HL-60/S4 treated with retinoic acid at 250 ng/mL for 4 days and 3 days (cell line): ENCODE measurements around the gene STAG3.
"Not testable (repeated sequence)": the region's sequence is repeated elsewhere in the genome, so short reads cannot be mapped to it uniquely, and the experiment has no call there.

ENCODE experiments used
- in situ Hi-C: fragments of 300-500 bp; cut with MboI; formaldehyde crosslinking; loops from 2 replicates; pipeline ENCODE4 v1.7.0; 2022; ENCODE audit warnings: low sequenced_read_pairs

The STAG3 gene

DNA sequence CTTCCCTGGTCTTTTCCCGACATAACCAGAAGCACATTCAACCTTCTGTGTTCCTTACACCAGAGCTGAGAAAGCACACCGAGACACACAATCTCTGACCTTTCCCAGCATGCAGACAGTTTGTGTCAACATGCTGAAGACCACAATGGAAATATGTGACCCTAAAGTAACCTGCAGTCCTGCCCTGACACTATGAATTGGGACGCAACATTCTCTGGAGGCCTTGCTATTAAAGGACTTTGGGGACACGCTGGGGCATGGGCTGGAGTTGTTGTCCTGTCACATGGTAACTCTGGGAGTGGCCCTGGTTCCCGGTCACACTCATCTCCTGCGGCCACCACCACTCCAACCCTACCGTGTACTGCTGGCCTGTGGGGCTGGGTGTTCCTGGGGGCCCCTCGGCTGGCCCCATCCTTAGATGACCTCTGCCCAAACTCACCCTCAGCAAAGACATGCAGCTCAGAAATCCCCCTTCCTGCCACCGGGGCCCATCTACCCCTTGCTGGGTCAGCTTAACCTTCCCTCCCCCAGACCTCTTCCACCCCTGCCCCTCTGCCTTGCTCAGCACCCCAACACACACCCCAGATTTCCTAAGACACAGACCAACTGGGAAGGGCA lies 67.4 kb downstream of the STAG3 start:
- in situ Hi-C loops: not testable (repeated sequence)

DNA sequence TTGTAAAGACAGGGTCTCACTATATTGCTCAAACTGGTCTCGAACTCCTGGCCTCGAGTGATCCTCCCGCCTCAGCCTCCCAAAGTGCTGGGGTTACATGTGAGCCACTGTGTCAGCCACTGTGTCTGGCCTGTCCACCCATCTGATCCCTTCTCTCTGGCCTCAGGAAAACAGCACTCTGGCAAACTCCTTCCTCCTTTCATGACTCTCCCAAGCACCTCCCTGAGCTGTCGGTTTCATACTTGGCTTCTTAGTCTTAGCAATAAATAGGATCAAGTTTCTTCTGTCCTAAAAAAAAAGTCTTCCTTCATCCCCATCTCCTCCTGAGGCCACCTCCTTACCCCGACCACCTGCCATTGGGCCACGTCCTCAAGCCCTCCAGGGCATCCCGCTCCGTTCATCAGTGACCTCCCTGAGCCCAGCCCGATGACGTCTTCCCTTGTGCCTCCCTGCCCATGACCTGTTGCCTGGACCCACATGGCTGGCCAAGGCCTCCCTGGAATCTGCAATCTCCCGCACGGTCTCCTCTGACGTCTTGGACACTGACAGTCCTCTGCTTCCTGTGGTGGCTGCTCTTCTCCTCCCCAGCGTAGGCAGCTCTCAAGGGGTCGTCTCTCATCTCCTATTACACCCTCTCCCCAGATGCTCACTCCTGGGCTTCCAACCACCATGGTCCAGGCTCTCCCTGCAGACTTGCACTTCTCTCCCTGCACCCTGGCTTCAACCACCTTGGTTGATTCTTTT lies 68.6 kb downstream of the STAG3 start:
- in situ Hi-C loops: not testable (repeated sequence)

DNA sequence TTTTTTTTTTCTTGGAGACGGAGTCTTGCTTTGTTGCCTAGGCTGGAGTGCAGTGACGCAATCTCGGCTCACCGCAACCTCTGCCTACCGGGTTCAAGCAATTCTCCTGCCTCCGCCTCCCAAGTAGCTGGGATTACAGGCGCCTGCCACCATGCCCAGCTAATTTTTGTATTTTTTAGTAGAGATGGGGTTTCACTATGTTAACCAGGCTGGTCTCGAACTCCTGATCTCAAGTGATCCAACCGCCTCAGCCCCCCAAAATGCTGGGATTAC lies 69.1 kb downstream of the STAG3 start:
- in situ Hi-C loops: not testable (repeated sequence)

DNA sequence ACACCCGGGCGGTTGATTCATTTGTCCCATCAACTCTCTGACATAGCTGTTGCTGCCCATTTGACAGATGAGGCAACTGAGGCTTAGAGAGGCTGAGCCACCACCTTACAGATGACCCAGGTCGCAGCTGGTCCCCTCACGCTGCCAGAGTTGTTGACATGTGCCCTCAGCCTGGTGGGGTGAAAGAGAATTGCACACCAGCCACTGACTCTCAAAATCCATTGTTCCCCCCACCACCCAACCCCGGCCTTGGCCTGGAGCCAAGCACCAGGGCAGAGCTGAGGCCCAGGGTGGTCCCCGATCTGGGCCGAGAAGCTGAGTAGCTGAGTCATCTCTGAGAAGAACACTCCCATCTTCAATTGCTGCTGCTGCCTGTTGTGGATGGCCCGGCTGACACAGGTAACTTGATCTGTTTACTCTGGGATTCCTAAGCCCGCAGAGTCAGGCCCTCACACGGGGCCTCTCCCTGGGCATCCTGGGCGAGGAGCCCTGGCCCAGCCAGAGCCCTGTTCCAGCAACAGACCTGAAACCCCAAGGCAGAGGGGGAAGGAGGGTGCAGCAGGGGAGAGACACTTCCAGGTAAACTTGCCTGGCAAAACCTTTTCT lies 69.5 kb downstream of the STAG3 start:
- in situ Hi-C loops: no loop called here

DNA sequence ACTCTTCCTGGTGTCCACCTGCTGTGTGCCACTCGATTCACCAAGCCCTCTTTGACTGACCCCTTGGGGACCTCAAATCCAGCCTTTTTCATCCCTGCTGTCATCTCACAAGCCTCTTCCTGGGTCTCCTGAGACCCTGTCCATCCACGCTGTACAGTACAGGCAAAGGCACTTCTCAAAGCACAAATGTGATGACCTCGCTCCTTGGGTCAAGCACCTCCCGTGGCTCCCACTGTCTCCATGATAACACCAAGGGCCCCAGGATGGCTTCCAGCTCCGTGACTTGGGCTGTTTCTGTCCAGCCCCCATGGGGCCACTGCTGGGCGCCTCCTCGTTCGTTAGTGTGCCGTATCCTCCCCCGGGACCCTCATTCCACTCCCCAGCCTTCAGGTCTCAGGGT lies 70.8 kb downstream of the STAG3 start:
- in situ Hi-C loops: no loop called here

DNA sequence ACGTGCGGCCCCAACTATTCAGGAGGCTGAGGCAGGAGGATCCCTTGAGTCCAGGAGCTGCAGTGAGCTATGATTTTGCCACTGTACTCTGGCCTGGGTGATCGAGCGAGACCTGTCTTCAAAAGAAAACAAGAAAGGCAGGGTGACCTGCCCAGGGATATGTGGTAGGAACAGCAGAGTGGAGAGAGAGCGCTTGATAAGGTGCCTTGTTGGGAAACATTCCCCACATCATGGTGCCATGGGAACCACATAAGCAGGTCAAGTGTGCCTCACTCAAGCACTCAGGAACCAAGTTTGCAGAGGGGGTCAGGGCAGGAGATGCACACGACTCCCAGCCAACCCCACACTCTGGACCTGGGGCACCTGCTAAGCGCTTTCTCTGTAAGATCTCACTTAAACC lies 79.3 kb downstream of the STAG3 start:
- in situ Hi-C loops: no loop called here

DNA sequence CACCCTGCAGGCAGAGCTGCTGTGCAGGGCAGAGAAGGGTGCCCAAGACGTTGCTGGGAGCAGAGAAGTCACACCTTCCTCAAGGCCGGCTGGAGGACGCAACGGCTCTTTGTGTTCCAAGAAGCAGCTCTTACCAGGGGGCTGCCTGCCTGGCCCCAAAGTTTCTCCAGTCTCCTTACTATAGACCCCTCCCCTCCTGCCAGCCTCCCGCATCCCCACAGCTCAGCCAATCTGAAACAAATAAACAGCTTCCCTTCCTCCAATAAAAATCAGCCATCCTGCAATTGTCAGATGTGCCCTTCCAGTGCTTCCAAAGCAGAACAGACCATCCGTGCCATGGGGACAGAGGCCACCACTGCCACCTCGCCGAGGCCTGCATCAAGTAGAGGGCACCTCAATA lies 82.3 kb downstream of the STAG3 start:
- in situ Hi-C loops: not testable (repeated sequence)

DNA sequence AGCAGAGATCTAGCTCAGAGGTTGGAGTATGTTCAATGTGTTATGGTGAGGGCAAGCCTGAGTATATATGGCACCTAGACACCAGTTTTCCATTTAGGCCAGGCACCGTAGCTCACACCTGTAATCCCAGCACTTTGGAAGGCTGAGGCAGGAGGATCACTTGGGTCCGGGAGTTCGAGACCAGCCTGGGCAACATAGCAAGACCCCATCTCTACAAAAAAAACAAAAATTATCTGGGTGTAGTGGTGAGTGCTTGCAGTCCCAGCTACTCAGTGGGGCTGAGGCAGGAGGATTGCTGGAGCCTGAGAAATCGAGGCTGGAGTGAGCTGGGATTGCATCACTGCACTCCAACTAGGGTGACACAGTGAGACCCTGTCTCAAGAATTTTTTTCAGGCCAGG lies 85.2 kb downstream of the STAG3 start:
- in situ Hi-C loops: not testable (repeated sequence)
